ENCODE measurements around the gene GBF1.

GBF1 gene

GRCh38 chr10:102352066-102352715 is 106.9 kb downstream of the GBF1 start:
- DNase-seq (ENCODE audit: low spot score), result peak; percentile 76

GRCh38 chr10:102354451-102354850 is 109.1 kb downstream of the GBF1 start:
- DNase-seq (ENCODE audit: low spot score), result no peak

- DNase-seq (ENCODE audit: low spot score), result no peak
Measured at GRCh38 chr10:102358712-102359382, 113.5 kb downstream of the GBF1 start.

- no peak for DNase-seq (ENCODE audit: low spot score)
Measured at GRCh38 chr10:102367441-102367840, 122.1 kb downstream of the GBF1 start.

- DNase-seq (ENCODE audit: low spot score), result no peak
Measured at GRCh38 chr10:102368077-102368476, 122.7 kb downstream of the GBF1 start.

- DNase-seq (ENCODE audit: low spot score), result no peak
Measured at GRCh38 chr10:102371295-102371694, 126.0 kb downstream of the GBF1 start.

GRCh38 chr10:102375250-102375649 is 129.9 kb downstream of the GBF1 start:
- DNase-seq (ENCODE audit: low spot score), result no peak

- DNase-seq (ENCODE audit: low spot score), result no peak
Measured at GRCh38 chr10:102375867-102376266, 130.5 kb downstream of the GBF1 start.

- DNase-seq (ENCODE audit: low spot score), result no peak
Measured at GRCh38 chr10:102376901-102377300, 131.6 kb downstream of the GBF1 start.

- no peak for DNase-seq (ENCODE audit: low spot score)
Measured at GRCh38 chr10:102379383-102379782, 134.1 kb downstream of the GBF1 start.

GRCh38 chr10:102381983-102382382 is 136.7 kb downstream of the GBF1 start:
- no peak for DNase-seq (ENCODE audit: low spot score)

- no peak for DNase-seq (ENCODE audit: low spot score)
Measured at GRCh38 chr10:102382871-102383270, 137.5 kb downstream of the GBF1 start.

- DNase-seq (ENCODE audit: low spot score), result peak; percentile 5
Measured at GRCh38 chr10:102384053-102384452, 138.7 kb downstream of the GBF1 start.

- DNase-seq (ENCODE audit: low spot score), result no peak
Measured at GRCh38 chr10:102384606-102385429, 139.5 kb downstream of the GBF1 start.

GRCh38 chr10:102389894-102390293 is 144.6 kb downstream of the GBF1 start:
- no peak for DNase-seq (ENCODE audit: low spot score)

- DNase-seq (ENCODE audit: low spot score), result no peak
Measured at GRCh38 chr10:102392306-102392705, 147.0 kb downstream of the GBF1 start.

GRCh38 chr10:102393411-102394078 is 148.2 kb downstream of the GBF1 start:
- no peak for DNase-seq (ENCODE audit: low spot score)

- DNase-seq (ENCODE audit: low spot score), result peak; percentile 98
Measured at GRCh38 chr10:102394079-102394800, 148.9 kb downstream of the GBF1 start.

- no peak for DNase-seq (ENCODE audit: low spot score)
Measured at GRCh38 chr10:102394801-102395399, 149.6 kb downstream of the GBF1 start.

- DNase-seq (ENCODE audit: low spot score), result peak; percentile 90
Measured at GRCh38 chr10:102395400-102396316, 150.3 kb downstream of the GBF1 start, which contains the start of gene NFKB2. TSS of gene NFKB2 (plus strand) at chr10:102395705. CDS start at chr10:102395960, 255 bp downstream.

All from CD4-positive, alpha-beta T cell treated with Interleukin-2 at 100 ng/mL for 4 hours (primary cell).